Thyroid gland (tissue), 4 donors: ENCODE results near the gene MAP3K10.

ENCODE experiments used
- CTCF ChIP-seq, 6 experiments: fragments of 200-600 bp in 3 of 6; fragments of 450-650 bp in 3 of 6; sonication (generic) in 3 of 6; IDR thresholded peaks; one replicate each; pipeline ENCODE4 v1.5.1; 2016 to 2019; ENCODE audit warnings: antibody characterized with exemption in 6 of 6, mild to moderate bottlenecking in 2 of 6, inconsistent platforms in 1 of 6, moderate library complexity in 1 of 6
- POLR2A ChIP-seq, 2 donors: fragments of 450-650 bp; IDR thresholded peaks; one replicate each; pipeline ENCODE4 v1.6.1; 2017; ENCODE audit warnings: antibody characterized with exemption in 2 of 2, mild to moderate bottlenecking in 2 of 2, moderate library complexity in 1 of 2

GRCh38 chr19:40217934-40218890 lies 27.0 kb downstream of the MAP3K10 start, which contains the start of gene TTC9B:
- TF ChIP-seq CTCF (IDR thresholded peaks at IDR 0.05) (no peak), POLR2A (IDR thresholded peaks at IDR 0.05) (no peak)
